ENCODE data around the gene MAPKAP1. TPM values are rescaled to one million over a fixed set of nuclear protein-coding genes. Genes with fewer than 3 reads are reported as not detected.

MAPKAP1 gene
- total RNA-seq, 2 donors from 2014 or later: 83.7 to 115 TPM

DNA sequence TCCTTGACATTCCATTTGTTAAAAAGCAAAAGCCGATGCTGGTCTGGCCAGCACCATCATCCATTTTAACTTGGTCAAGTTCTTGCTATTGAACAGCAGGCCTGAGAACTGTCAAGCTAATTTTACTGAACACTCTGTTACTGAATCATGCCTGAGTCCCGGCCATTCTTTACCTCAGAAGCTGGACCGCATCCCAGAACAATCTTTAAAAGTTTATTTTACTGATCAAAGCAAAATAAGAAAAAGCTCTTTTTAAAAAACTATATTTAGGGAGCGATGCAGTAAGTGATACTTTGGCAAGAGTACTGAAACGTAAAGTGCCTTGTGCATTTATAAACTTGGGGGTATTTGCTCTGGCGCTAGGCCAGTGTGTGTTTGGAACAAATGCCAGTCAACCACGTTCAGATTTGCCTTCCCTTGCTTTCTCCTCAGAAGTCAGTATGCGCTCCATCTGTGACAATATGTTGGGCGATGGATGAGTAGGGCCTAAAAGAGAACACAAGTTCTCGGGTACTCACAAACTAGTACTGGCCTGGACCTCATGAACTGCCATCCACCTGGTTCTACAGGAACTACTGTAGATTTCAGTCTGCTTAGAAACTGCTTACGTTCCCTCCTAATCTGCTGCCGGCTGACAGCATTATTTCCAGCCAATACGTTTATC lies 161.9 kb downstream of the MAPKAP1 start:
- Mint-ChIP-seq H3K4me3 (no peak overlapping the region), H3K4me1 (ENCODE audit: low read depth in 2 of 2) (no peaks in the 10 kb centered on the region), H3K27me3 (no peaks in the 10 kb centered on the region), H3K36me3 (peaks cover 5% of the 10 kb centered on the region), H3K27ac (no peak overlapping the region), H3K9me3 (no peaks in the 10 kb centered on the region)
- DNase-seq (ENCODE audit: low spot score): no peak
- ATAC-seq: no peak

DNA sequence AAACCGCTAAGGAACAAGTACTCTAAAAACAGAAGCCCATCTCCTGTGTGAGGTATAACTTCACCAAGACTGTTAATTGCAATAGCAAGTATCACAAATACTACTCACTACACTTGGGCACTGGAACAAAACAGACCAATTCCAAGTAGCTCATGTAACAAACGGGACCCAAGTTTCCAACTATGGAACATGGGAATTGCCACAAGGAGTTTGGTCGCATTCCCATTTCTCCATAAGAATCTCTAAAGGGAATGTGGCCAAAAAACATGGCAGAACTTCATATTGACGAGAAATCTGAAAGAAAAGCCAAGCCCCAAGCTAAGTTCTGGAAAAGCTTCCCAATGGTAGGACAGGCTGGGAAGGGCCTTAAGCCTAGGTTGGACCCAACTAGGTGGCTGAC lies 162.5 kb downstream of the MAPKAP1 start:
- no peaks in the 10 kb centered on the region for H3K9me3 Mint-ChIP-seq
- no peak for ATAC-seq
- H3K27ac Mint-ChIP-seq: no peak overlapping the region
- no peak overlapping the region for H3K4me3 Mint-ChIP-seq
- H3K4me1 Mint-ChIP-seq (ENCODE audit: low read depth in 2 of 2): no peaks in the 10 kb centered on the region
- DNase-seq (ENCODE audit: low spot score): no peak
- no peaks in the 10 kb centered on the region for H3K27me3 Mint-ChIP-seq
- peaks cover 5% of the 10 kb centered on the region for H3K36me3 Mint-ChIP-seq

DNA sequence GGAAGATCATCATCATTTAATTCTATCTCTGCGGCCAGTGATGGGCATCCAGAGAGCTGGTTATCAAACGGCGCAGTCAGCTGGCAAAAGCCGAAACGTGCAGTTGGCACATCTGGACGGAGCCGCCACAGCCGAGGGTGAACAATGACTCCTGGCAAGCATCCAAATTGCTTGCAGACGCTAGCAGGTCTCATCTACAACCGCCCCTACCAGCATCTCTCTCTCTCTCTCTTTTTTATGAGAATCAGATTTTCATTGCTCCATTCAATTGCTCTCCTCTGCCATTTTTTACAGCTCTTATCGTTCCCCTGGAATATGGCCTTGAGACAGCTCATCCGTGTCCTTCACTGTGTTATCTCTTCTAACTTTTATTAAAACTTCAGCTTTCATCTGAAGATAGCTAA lies 165.2 kb downstream of the MAPKAP1 start:
- Mint-ChIP-seq H3K9me3 (no peaks in the 10 kb centered on the region), H3K27me3 (no peaks in the 10 kb centered on the region), H3K4me3 (no peak overlapping the region), H3K4me1 (ENCODE audit: low read depth in 2 of 2) (no peaks in the 10 kb centered on the region), H3K27ac (no peak overlapping the region), H3K36me3 (peaks cover 10% of the 10 kb centered on the region)
- no peak for DNase-seq (ENCODE audit: low spot score)
- ATAC-seq: no peak

DNA sequence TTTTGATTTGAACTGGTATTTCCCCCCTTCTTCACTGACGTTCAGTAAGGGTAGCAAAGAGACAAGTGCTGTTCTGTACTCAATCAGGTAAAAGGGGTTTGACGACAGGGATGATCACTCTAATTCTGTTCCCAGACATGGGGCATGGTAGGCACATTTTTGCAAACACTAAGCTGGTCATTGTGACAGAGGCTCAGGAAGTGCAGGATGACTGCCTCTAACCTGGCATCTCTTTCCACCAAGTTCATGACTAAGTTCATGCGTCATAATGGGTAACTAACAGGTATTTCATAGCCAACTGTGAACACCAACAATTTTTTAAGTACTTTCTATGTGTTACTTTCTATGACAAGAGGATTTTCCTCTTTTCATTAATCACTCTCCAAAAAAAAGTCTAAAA lies 166.5 kb downstream of the MAPKAP1 start:
- no peaks in the 10 kb centered on the region for H3K9me3 Mint-ChIP-seq
- no peak for ATAC-seq
- no peak overlapping the region for H3K4me3 Mint-ChIP-seq
- H3K4me1 Mint-ChIP-seq (ENCODE audit: low read depth in 2 of 2): no peaks in the 10 kb centered on the region
- H3K27me3 Mint-ChIP-seq: no peaks in the 10 kb centered on the region
- no peak overlapping the region for H3K27ac Mint-ChIP-seq
- H3K36me3 Mint-ChIP-seq: peaks cover 10% of the 10 kb centered on the region
- no peak for DNase-seq (ENCODE audit: low spot score)

DNA sequence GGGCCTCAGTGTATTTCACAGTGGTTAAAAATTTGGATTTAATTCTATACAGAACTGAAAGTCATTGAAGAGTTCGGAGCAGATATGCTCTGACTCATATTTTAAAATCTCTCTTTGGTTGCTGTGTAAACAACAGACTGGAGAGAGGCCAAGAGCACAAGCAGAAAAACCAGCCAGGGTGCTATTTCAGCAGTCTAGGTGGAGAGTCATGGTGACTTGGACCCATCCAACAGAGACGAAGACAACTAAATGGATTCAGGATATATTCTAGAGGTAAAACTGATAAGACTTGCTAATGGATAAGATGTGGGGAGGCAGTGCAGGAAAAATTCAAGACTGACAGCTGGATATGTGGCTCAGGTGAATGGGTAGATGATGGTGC lies 168.9 kb downstream of the MAPKAP1 start:
- H3K27me3 Mint-ChIP-seq: no peaks in the 10 kb centered on the region
- H3K27ac Mint-ChIP-seq: no peak overlapping the region
- no peak for ATAC-seq
- H3K36me3 Mint-ChIP-seq: peaks cover 10% of the 10 kb centered on the region
- no peak overlapping the region for H3K4me3 Mint-ChIP-seq
- H3K4me1 Mint-ChIP-seq (ENCODE audit: low read depth in 2 of 2): no peaks in the 10 kb centered on the region
- H3K9me3 Mint-ChIP-seq: no peaks in the 10 kb centered on the region
- no peak for DNase-seq (ENCODE audit: low spot score)

DNA sequence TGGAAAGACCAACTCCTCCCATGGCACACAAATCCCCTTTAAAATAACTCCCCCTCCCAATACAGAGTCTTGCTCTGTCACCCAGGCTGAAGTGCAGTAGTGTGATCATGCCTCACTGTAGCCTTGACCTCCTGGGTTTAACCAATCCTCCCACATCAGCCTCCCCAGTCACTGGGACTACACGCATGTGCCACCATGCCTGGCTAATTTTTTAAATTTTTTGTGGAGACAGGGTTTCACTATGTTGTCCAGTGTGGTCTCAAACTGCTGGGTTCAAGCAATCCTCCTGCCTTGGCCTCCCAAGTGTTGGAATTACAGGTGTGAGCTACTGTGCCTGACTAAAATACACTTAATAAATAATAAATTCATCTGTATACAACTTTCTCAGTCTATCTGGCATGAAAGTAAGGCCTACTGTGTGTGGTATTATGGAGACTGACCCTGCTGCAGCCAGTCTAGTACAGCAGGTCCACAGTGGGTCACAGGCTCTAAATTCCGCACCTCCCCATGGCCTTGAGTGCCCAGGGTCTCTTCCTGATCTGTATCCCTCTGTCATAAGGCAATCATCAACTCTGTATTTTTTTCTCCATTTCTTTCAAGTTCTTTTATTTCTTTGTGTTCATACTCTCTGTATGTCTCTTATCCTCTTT lies 169.4 kb downstream of the MAPKAP1 start:
- H3K4me1 Mint-ChIP-seq (ENCODE audit: low read depth in 2 of 2): no peaks in the 10 kb centered on the region
- DNase-seq (ENCODE audit: low spot score) (no peak), ATAC-seq (no peak)
- H3K27ac Mint-ChIP-seq: no peak overlapping the region
- no peaks in the 10 kb centered on the region for H3K9me3 Mint-ChIP-seq
- H3K4me3 Mint-ChIP-seq: no peak overlapping the region
- no peaks in the 10 kb centered on the region for H3K27me3 Mint-ChIP-seq
- peaks cover 10% of the 10 kb centered on the region for H3K36me3 Mint-ChIP-seq

DNA sequence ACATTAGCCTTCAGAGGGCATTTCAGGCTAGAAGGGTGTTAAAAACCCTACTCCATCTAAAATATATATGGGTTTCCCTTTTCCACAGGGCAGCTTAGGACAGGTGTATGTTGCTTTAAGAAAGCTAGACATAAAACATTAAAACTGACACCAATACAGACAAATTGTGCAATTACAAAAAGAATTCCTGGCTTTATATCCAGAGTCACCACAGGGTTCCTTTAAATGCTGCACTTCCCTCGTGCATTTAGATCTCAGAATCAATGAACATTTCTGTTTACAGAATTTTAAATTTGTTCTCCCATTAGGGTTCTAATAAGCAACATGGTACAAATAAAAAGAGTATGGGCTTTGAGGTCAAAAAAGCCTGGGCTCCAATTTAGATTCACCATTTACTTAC lies 170.2 kb downstream of the MAPKAP1 start:
- no peak for ATAC-seq

DNA sequence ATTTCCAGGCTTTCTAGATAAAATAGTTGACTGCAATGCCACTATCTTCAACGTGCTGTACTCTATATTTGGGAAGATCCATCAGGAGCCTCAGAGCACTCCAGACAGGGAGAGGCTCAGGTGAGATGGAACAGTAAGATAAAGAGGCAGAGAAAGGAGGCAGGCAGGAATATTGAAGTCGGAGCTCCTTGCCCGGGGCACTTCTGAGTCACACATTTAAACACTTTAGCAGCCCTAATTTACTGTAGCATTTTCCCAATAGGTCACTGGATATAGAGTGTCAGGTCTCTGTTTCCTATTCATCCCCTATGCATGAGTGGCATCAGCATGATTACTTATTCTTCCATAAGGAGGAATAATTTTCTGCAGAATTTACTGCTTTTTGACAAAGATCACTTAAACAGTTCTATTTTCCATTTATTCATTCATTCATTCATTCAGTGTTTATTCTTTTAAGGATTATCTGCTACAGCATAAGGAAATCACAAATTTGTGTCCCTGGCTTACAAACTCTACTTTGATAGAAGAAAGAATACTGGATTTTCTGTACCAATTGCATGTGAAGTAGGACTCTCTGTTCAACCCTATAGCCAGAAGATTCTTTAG lies 170.7 kb downstream of the MAPKAP1 start:
- peaks cover 0 to 6% of the 10 kb centered on the region in 2 donors for H3K4me1 Mint-ChIP-seq (ENCODE audit: low read depth in 2 of 2)
- no peak overlapping the region for H3K4me3 Mint-ChIP-seq
- H3K36me3 Mint-ChIP-seq: peaks cover 5% of the 10 kb centered on the region
- DNase-seq (ENCODE audit: low spot score): no peak
- H3K9me3 Mint-ChIP-seq: no peaks in the 10 kb centered on the region
- H3K27me3 Mint-ChIP-seq: no peaks in the 10 kb centered on the region
- no peak for ATAC-seq
- no peak overlapping the region for H3K27ac Mint-ChIP-seq

More for the DNA sequence above, 170.2 kb downstream of the MAPKAP1 start:
- peaks cover 0 to 5% of the 10 kb centered on the region in 2 donors for H3K4me1 Mint-ChIP-seq (ENCODE audit: low read depth in 2 of 2)
- no peaks in the 10 kb centered on the region for H3K9me3 Mint-ChIP-seq
- no peak overlapping the region for H3K4me3 Mint-ChIP-seq
- peaks cover 5% of the 10 kb centered on the region for H3K36me3 Mint-ChIP-seq
- H3K27ac Mint-ChIP-seq: no peak overlapping the region
- H3K27me3 Mint-ChIP-seq: no peaks in the 10 kb centered on the region
- DNase-seq (ENCODE audit: low spot score): no peak

DNA sequence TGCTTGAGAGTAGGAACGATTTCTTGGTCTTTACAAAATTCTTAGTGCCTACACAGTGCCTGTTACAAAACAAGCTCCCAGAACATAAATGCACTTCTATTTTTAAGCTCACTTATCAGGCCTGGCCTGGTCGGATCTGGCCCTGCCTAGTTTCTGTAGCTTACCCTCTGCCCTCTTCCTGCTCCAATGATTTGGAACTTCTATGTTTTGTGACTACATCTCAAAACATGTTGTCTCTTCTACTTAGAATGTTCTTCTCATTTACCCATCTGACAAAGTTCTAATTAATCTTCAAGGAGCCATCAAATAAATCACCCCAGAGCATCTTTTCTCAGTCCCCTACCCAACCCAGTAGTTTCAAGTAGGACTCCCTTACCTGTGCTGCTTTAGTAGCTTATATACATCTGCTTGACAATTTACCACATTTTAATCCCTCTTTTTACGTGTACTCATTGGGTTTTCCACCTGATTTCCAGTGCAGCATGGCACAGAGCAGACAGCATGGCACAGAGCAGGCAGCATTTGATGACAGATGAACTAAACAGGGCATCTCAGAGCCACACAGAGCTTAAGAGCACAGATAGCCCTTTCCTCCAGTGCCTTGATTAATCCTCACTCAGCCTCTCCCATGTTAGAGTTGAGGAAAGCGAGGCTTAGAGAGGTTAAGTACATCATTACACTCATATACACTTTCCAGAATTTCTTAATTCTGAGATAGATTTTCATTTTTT lies 171.9 kb downstream of the MAPKAP1 start:
- H3K36me3 Mint-ChIP-seq: peaks cover 5% of the 10 kb centered on the region
- ATAC-seq (no peak), DNase-seq (ENCODE audit: low spot score) (no peak)
- peaks cover 6 to 18% of the 10 kb centered on the region in 2 donors for H3K4me1 Mint-ChIP-seq (ENCODE audit: low read depth in 2 of 2)
- H3K9me3 Mint-ChIP-seq: no peaks in the 10 kb centered on the region
- no peaks in the 10 kb centered on the region for H3K27me3 Mint-ChIP-seq
- H3K27ac Mint-ChIP-seq: no peak overlapping the region
- H3K4me3 Mint-ChIP-seq: no peak overlapping the region

DNA sequence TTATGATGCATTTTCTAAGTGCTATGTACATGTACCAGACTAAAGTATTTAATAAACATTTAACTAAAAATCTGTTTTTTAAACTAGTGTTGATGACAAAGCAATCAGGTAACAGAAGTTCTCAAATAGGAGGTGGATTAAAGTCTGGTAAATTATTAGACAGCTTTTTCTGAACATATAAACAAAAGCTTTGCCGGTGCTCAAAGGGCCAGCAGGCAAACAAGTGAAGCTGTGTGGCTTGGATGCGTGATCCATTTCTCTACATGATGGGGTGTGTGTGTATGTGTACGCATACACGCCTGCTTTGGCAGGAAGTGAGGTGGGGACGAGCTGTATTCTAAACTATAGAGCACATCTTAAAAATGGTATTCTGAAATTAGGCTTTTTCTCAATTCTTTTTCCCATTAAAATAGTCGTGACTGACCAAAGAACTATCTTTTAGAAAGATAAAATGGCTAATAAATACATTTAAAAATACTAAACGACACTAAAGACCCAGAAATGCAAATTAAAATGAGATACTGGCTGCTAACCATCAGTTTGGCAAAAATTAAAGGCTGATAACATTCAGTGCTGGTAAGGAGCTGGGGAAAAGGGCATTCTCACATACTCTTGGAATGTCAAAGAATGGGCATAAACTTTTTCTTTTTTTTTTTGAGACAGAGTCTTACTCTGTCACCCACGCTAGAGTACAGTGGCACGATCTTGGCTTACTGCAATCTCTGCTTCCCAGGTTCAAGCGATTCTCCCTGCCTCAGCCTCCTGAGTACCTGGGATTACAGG lies 174.0 kb downstream of the MAPKAP1 start:
- peaks cover 2% of the 10 kb centered on the region for H3K36me3 Mint-ChIP-seq
- no peaks in the 10 kb centered on the region for H3K27me3 Mint-ChIP-seq
- no peak overlapping the region for H3K4me3 Mint-ChIP-seq
- no peaks in the 10 kb centered on the region for H3K9me3 Mint-ChIP-seq
- H3K4me1 Mint-ChIP-seq (ENCODE audit: low read depth in 2 of 2): peaks cover 20 to 28% of the 10 kb centered on the region in 2 donors
- H3K27ac Mint-ChIP-seq: no peak overlapping the region
- DNase-seq (ENCODE audit: low spot score) (no peak), ATAC-seq (no peak)

DNA sequence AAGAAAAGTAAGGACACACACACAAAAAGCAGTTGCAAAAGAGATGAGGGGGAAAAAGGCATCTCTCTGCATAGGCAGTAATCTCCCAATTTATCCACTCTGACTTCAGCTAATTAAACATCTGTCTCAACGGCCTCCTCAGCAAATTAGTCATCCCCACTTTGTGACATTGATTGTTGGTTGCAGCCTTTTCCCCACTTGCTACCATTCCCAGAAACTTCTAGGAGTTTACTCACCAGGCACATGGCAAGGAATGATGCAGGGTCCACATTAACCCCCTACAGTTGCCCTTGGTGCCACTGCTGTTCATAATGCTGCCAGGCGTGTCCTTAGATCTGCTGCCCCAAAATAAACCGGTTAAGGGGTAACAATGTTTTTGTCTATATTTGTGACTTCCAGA lies 174.6 kb downstream of the MAPKAP1 start:
- Mint-ChIP-seq H3K4me3 (no peak overlapping the region), H3K27ac (no peak overlapping the region), H3K27me3 (no peaks in the 10 kb centered on the region), H3K4me1 (ENCODE audit: low read depth in 2 of 2) (peaks cover 25 to 32% of the 10 kb centered on the region in 2 donors), H3K9me3 (no peaks in the 10 kb centered on the region), H3K36me3 (no peaks in the 10 kb centered on the region)
- DNase-seq (ENCODE audit: low spot score) (no peak), ATAC-seq (no peak)

DNA sequence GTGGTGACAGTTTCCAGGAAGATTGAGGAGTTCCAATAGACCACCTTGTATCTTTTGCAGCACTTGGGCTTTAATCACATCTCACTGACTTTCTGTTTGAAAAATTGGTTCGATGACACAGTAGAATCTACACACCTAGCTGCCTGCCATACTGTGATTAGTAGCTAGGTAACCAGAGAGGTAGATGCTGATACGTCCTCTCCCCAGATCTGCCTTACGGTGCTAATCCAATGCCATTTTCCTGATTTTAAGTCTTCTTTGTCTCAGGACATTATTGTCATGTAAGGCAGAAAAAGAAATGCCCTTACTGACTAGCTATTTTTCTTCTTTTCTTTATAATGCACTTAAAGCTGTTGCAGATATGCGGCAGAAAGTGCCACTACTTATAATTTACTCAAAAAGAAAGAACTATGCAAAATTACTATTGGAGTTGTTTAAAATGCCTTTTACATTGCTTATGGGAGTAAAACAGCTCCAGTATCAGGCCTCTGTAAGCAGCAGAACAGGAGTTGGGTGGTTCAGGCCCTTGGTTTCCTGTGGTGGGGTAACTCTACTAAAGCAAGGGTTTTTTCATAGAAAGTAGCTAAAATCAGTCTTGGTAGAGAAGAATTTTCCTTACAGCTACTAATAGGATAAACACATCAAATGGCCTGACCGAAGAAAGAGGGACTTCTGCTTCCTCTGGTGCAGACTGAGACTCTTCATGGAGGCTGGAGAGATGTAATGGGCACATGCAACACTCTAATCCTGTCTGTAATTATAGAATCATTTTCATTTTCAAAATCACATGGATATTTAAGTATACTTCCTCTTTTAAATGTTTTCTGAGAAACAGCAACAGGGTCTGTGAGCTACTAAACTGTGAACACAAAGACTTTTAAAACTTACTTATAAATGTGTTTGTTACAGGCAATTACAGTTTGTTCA lies 177.2 kb downstream of the MAPKAP1 start:
- Mint-ChIP-seq H3K4me1 (ENCODE audit: low read depth in 2 of 2) (peaks cover 26 to 37% of the 10 kb centered on the region in 2 donors), H3K9me3 (no peaks in the 10 kb centered on the region), H3K27me3 (no peaks in the 10 kb centered on the region), H3K27ac (peak overlapping the region; percentile 72 to 86), H3K36me3 (no peaks in the 10 kb centered on the region), H3K4me3 (peak overlapping the region; percentile 38)
- DNase-seq (ENCODE audit: low spot score) (no peak), ATAC-seq (peak in 1 of 2 donors; percentile 33)
